SKM-1 (cell line): Measurements from ENCODE around the gene MEX3A.
"Not testable (repeated sequence)": the region's sequence is repeated elsewhere in the genome, so short reads cannot be mapped to it uniquely, and the experiment has no call there.

Experiments
- DNase-seq: peaks from one replicate; lab custom pipeline; 2025; ENCODE audit not compliant: unreplicated experiment; lab: John Stamatoyannopoulos, UW

Gene MEX3A

GRCh38 chr1:156060937-156061636 is 21.2 kb downstream of the MEX3A start, which contains the start of gene RAB25:
Gene RAB25, plus strand, starts transcription at chr1:156061160. Its CDS starts 241 bp downstream, at chr1:156061401.
- no peak for DNase-seq

GRCh38 chr1:156056326-156056849 is 25.9 kb downstream of the MEX3A start:
- no peak for DNase-seq

DNA sequence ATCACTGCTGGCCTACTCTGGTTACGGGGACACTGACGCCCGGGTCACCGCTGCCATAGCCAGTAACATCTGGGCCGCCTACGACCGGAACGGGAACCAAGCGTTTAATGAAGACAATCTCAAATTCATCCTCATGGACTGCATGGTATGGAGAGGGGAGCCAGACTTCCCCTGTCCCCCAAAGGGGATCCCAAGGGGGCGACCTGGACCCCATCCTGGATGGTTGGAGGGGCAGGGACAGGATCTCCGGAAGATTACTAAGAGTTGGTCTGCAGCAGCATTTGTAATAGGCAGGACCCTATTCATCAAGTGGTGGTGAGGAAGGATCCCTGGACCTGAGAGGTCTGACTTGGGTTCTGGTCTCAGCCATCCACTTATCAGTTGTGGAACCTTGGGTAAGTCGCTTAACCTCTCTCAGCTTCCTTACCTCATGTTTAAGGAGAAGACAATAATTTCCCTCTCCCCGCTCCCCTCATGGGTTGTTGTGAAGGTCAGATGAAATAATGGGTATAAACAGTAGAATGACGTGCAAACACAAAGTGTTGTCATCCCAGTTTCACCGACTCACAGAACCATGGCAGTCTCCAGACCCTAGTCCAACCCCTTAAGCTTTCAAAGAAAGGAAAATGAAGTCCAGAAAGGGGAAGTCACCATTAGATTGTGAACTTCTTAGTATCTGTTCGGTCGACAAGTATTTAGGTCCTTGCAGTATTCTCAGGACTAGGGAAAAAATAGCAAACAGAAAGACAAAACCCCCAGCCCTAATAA is 26.8 kb downstream of the MEX3A start:
- no peak for DNase-seq

- DNase-seq = peak; percentile 99
These were observed 27.6 kb downstream of the MEX3A start, which contains the start of gene LAMTOR2 for GRCh38 chr1:156054500-156055280. Gene LAMTOR2, plus strand, starts transcription at chr1:156054782. Its CDS starts 108 bp downstream, at chr1:156054890.

DNA sequence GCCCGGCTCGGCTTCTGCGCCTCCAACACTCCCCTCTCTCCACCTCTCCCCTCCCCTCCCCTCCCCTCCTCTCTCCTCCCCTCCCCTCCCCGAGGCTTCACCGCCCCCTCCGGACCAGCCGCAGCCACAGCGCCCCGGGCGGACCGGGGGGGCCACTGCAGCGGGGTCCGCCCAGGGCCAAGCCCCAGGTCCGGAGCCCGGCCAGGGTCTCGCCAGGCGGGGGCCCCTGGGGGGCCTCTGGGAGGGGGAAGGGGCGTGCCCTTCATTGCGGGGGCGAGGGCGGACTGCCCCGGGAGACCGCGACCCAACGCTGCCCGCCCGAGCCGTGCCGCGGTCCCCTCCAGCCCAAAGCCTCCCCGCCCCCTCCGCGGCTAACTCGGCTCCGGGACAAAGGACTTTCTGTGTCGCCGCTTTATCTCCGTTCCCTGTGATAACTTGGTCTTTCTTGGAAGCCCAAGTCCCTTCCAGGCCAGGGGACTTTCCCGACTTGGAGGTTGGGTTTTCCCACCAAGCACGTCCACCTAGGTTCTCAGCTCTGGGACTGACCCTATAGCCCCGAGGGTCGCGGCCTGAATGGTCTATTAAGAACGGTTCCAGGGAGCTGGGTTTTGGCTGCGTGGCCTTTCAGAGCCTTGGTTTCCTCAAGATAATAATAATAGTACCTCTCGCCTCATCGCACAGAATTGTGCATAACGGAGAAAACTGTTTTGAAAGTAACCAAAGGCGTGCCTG is 28.3 kb downstream of the MEX3A start, which contains the start of gene UBQLN4:
UBQLN4 (minus strand) TSS at position 31 of the 732 bp plus-strand sequence. CDS start 97 bp downstream, outside the sequence.
- peak; percentile 86 for DNase-seq

- peak; percentile 56 for DNase-seq
These were observed 29.1 kb downstream of the MEX3A start for GRCh38 chr1:156052862-156053767.

- no peak for DNase-seq
These were observed 31.1 kb downstream of the MEX3A start for GRCh38 chr1:156051011-156051725.

- DNase-seq = no peak
These were observed 31.9 kb downstream of the MEX3A start for GRCh38 chr1:156050376-156050775.

DNA sequence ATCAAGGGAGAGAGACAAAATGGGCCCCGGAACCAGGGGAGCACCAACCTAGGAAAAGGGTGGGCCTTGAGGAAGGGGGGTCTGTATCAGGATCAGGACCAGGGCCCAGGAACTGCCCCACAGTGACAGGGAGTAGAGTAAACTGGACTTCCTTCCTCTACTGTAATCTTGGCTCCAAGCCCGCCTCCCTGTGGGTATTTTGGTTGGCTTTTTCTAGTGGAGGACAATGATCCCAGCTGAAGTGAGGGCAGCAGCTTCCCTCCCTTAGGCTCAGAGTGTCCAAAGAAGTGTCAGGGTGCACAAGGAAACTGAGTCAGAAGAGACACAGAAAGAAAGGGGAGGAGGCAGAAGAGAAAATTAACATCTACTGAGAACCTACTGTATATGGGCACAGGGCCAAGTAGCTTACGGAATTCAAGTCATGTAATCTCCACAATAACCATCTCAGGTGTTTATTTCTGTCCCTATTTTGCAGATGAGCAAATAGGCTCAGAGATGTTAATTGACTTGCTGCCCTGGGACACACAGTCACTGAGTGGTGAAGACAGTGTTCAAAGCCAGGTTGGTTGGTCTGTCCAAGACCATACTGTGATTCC is 33.5 kb downstream of the MEX3A start:
- DNase-seq = no peak

DNA sequence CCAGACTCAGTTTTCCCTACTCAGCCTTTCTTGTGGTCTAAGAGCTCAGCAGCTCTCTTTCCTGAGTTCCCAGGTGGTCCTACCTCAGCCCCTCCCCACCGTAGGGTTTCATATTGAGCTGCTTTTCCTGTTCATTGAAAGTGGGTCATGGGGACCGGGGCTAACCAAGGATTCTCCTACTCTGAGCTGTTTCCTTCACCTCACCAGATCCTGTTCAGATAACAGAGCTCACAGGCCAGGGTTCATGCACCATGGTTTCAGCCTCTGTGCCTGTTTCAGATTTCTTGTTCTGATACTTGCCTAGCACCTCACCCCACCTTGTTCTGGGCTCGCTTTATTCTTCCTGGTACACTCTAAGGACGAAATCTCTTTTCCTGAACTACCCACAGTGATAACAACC is 37.2 kb downstream of the MEX3A start:
- no peak for DNase-seq

GRCh38 chr1:156042828-156043227 is 39.4 kb downstream of the MEX3A start:
- no peak for DNase-seq

DNA sequence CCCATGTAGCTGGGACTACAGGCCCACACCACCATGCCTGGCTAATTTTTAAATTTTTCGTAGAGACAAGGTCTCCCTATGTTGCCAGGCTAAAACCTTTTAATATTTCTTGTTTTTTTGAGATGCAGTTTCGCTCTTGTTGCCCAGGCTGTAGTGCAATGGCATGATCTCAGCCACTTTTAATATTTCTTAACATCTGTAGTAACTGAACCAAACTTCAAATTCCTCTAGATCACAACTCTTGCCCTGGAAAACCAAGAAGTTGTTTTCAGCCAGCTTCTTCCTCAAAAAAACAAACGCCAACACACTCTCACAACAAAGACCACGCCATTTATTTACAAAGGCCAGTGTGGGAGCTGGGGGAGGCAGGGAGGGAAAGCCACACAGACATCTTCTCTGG is 47.3 kb downstream of the MEX3A start:
- not testable (repeated sequence) for DNase-seq

- DNase-seq = no peak
These were observed 49.3 kb downstream of the MEX3A start for GRCh38 chr1:156033011-156033410.

DNA sequence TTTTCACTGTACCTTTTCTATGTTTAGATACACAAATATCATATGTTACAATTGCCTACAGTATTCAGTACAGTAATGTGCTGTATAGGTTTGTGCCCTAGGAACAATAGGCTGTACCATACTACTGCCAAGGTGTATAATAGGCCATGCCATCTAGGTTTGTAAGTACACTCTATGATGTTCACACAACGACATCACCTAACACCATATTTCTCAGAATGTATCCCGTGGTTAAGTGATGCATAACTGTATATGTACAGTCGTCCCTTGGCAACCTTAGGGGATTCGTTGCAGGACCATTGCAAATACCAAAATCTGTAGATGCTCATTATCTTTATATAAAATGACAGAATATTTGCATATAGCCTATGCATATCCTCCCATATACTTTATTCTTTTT is 55.7 kb downstream of the MEX3A start:
- no peak for DNase-seq

GRCh38 chr1:156025876-156026275 is 56.4 kb downstream of the MEX3A start:
- DNase-seq = peak; percentile 57

DNA sequence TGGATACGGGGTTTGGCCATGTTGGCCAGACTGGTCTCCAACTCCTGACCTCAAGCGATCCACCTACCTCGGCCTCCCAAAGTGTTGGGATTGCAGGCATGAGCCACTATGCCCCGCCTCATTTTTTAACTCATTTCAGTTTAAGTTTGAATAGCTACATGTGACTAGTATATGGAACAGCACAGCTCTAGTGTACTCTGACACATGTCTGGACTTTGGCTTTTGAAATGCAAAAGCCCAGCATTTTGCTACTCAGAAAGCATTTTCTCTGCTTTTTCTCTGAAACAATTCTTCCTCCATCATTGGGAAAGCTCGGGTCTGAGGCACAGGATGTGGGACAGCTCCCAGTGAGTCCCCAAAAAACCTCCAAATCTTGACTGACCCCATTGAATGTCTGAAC is 57.5 kb downstream of the MEX3A start:
- no peak for DNase-seq
